NCI-H1092 treated with DMSO at 0.1 percent for 48 hours (cell line): ENCODE data around the gene TATDN2.
"Not testable (repeated sequence)": the region's sequence is repeated elsewhere in the genome, so short reads cannot be mapped to it uniquely, and the experiment has no call there.

Source experiments
- DNase-seq: peaks from one replicate; lab custom pipeline; 2025; lab: John Stamatoyannopoulos, UW

Gene TATDN2

GRCh38 chr3:10292505-10293419, 44.5 kb downstream of the TATDN2 start, which contains the start of gene GHRL:
Gene GHRL, minus strand, starts transcription at chr3:10292947. Its CDS starts 2,767 bp downstream, at chr3:10290180.
- no peak for DNase-seq

- DNase-seq: no peak
These were observed 45.8 kb downstream of the TATDN2 start for GRCh38 chr3:10294030-10294586.

- not testable (repeated sequence) for DNase-seq
These were observed 49.8 kb downstream of the TATDN2 start for GRCh38 chr3:10298064-10298463.

GRCh38 chr3:10299175-10299574, 50.9 kb downstream of the TATDN2 start:
- no peak for DNase-seq

GRCh38 chr3:10299679-10300078, 51.4 kb downstream of the TATDN2 start:
- DNase-seq: no peak

- DNase-seq: no peak
These were observed 51.8 kb downstream of the TATDN2 start for GRCh38 chr3:10300087-10300486.

- no peak for DNase-seq
These were observed 54.8 kb downstream of the TATDN2 start for GRCh38 chr3:10303105-10303504.

- DNase-seq: no peak
These were observed 55.5 kb downstream of the TATDN2 start for GRCh38 chr3:10303785-10304184.

GRCh38 chr3:10304905-10305304, 56.6 kb downstream of the TATDN2 start:
- DNase-seq: no peak

GRCh38 chr3:10305331-10305902, 57.2 kb downstream of the TATDN2 start:
- DNase-seq: no peak

GRCh38 chr3:10306156-10306555, 57.9 kb downstream of the TATDN2 start:
- no peak for DNase-seq

- no peak for DNase-seq
These were observed 60.4 kb downstream of the TATDN2 start for GRCh38 chr3:10308678-10309077.

GRCh38 chr3:10309736-10310135, 61.5 kb downstream of the TATDN2 start:
- no peak for DNase-seq

GRCh38 chr3:10310578-10310977, 62.3 kb downstream of the TATDN2 start:
- DNase-seq: no peak

GRCh38 chr3:10311710-10312109, 63.5 kb downstream of the TATDN2 start:
- no peak for DNase-seq

- DNase-seq: no peak
These were observed 64.1 kb downstream of the TATDN2 start for GRCh38 chr3:10312391-10312790.

GRCh38 chr3:10312861-10313260, 64.6 kb downstream of the TATDN2 start:
- DNase-seq: no peak

GRCh38 chr3:10315101-10315500, 66.8 kb downstream of the TATDN2 start:
- DNase-seq: no peak

GRCh38 chr3:10315771-10316344, 67.6 kb downstream of the TATDN2 start:
- no peak for DNase-seq

GRCh38 chr3:10317311-10317960, 69.2 kb downstream of the TATDN2 start:
- no peak for DNase-seq

- no peak for DNase-seq
These were observed 69.7 kb downstream of the TATDN2 start for GRCh38 chr3:10317961-10318350.

- no peak for DNase-seq
These were observed 71.0 kb downstream of the TATDN2 start for GRCh38 chr3:10319251-10319650.
